Vagina (tissue), 2 donors: ENCODE results near the gene PHLPP1. TPM values are rescaled to one million over a fixed set of nuclear protein-coding genes. Genes with fewer than 3 reads are reported as not detected.
"Not testable (repeated sequence)": the region's sequence is repeated elsewhere in the genome, so short reads cannot be mapped to it uniquely, and the experiment has no call there.

ENCODE experiments used
- DNase-seq, 2 donors: peaks; one replicate each; pipeline ENCODE4 v3.0.0-alpha.2; 2017; ENCODE audit errors: extremely low spot score in 2 of 2
- H3K27ac ChIP-seq: fragments of 200-600 bp; sonication (generic); one replicate; pipeline ENCODE4 v1.5.1; 2019
- H3K27me3 ChIP-seq: fragments of 200-600 bp; sonication (generic); one replicate; pipeline ENCODE4 v1.5.1; 2019
- H3K36me3 ChIP-seq, 2 donors: fragments of 200-600 bp; sonication (generic); one replicate each; pipeline ENCODE4 v1.5.1; 2017 to 2019
- H3K4me1 ChIP-seq: fragments of 200-600 bp; sonication (generic); one replicate; pipeline ENCODE4 v1.5.1; 2019
- H3K4me3 ChIP-seq, 2 donors: fragments of 200-600 bp; sonication (generic); 1 replicate in 1 of 2; 2 replicates in 1 of 2; pipeline ENCODE4 v1.5.1; 2016 to 2019
- H3K9me3 ChIP-seq: fragments of 200-600 bp; sonication (generic); one replicate; pipeline ENCODE4 v1.5.1; 2019
- POLR2A ChIP-seq, 2 donors: fragments of 450-650 bp; IDR thresholded peaks; one replicate each; pipeline ENCODE4 v1.6.1; 2017; ENCODE audit warnings: antibody characterized with exemption in 2 of 2, mild to moderate bottlenecking in 2 of 2, moderate library complexity in 2 of 2
- POLR2AphosphoS5 ChIP-seq, 2 donors: sonication (generic); formaldehyde crosslinking; IDR thresholded peaks; one replicate each; pipeline ENCODE4 v1.9.0; 2017; ENCODE audit warnings: antibody characterized with exemption in 2 of 2, mild to moderate bottlenecking in 2 of 2, low read depth in 1 of 2; ENCODE audit not compliant: insufficient read depth in 1 of 2
- intact Hi-C: fragments of 100-400 bp; cut with DNase I; formaldehyde crosslinking; loops from one replicate; pipeline ENCODE4 v1.15.1; 2023
- total RNA-seq: library from RNA; depleted of rRNA; stranded (reverse); fragments of >200 nt; gene quantifications from one replicate; pipeline ENCODE4 v1.2.3, GENCODE V29; 2016
- TF ChIP-seq, protein P1 (sequence below), 3 experiments: fragments of 450-650 bp in 2 of 3; fragments of 200-600 bp in 1 of 3; sonication (generic) in 1 of 3; IDR thresholded peaks; one replicate each; pipeline ENCODE4 v1.5.1; 2017 to 2019; ENCODE audit warnings: antibody characterized with exemption in 3 of 3, mild to moderate bottlenecking in 2 of 3, moderate library complexity in 2 of 3

PHLPP1 gene
- total RNA-seq, 1 donor from 2014 or later: 20.6 TPM

DNA sequence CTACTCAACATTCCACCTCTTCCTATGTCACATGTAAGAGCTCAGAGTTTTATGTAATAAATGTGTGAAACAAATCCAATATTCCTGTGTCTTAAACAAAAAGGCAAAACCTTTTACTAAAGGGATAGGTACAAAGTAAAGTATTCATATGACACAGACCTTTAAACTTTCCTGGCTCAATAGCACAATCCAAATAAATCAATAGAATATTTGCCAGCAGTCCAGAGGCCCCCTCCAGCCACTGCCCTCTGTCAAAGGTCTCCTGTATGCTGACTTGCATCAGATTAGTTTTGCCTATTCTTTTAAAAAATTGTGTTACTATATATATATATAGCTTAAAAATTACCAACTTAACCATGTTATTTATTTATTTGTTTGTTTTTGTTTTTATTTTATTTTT lies 17.7 kb upstream of the PHLPP1 start:
- TF ChIP-seq, protein P1, sequence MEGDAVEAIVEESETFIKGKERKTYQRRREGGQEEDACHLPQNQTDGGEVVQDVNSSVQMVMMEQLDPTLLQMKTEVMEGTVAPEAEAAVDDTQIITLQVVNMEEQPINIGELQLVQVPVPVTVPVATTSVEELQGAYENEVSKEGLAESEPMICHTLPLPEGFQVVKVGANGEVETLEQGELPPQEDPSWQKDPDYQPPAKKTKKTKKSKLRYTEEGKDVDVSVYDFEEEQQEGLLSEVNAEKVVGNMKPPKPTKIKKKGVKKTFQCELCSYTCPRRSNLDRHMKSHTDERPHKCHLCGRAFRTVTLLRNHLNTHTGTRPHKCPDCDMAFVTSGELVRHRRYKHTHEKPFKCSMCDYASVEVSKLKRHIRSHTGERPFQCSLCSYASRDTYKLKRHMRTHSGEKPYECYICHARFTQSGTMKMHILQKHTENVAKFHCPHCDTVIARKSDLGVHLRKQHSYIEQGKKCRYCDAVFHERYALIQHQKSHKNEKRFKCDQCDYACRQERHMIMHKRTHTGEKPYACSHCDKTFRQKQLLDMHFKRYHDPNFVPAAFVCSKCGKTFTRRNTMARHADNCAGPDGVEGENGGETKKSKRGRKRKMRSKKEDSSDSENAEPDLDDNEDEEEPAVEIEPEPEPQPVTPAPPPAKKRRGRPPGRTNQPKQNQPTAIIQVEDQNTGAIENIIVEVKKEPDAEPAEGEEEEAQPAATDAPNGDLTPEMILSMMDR (IDR thresholded peaks at IDR 0.05): no peak
- no peak for TF ChIP-seq POLR2AphosphoS5 (IDR thresholded peaks at IDR 0.05; ENCODE audit: insufficient read depth in 1 of 2, low read depth in 1 of 2)
- TF ChIP-seq POLR2A (IDR thresholded peaks at IDR 0.05): no peak
- intact Hi-C loops: no loop called here
- no peaks in the 10 kb centered on the region for H3K4me1 ChIP-seq

DNA sequence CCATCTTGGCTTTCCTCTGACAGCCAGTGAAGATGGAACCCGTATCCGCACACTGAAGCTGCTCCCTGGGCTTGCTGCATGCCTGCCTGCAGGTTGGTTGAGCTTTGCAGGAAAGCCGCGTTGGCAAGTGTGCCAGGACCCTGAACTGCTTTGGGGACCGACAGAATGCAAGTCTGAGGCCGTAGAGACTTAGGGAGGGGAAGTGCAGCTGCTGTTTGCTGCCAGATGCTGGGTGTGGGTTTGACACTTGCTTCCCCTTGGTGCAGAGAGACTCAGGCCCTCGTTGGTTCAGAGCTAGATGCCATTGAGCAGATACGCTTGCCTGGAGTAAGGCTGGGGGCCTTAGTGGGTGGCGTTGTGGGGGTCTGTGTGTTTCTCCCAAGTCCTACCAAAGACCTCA lies 13.1 kb upstream of the PHLPP1 start:
- no peak for DNase-seq
- no peak overlapping the region for H3K27ac ChIP-seq
- no peaks in the 10 kb centered on the region for H3K9me3 ChIP-seq
- no peaks in the 10 kb centered on the region for H3K27me3 ChIP-seq
- no peak for TF ChIP-seq POLR2A (IDR thresholded peaks at IDR 0.05)
- TF ChIP-seq, protein P1 (IDR thresholded peaks at IDR 0.05): no peak
- TF ChIP-seq POLR2AphosphoS5 (IDR thresholded peaks at IDR 0.05; ENCODE audit: insufficient read depth in 1 of 2, low read depth in 1 of 2): no peak
- intact Hi-C loops: no loop called here
- H3K36me3 ChIP-seq: no peaks in the 10 kb centered on the region
- no peak overlapping the region for H3K4me3 ChIP-seq
- no peaks in the 10 kb centered on the region for H3K4me1 ChIP-seq

More for the DNA sequence above, 17.7 kb upstream of the PHLPP1 start:
- Histone ChIP-seq H3K27ac (no peak overlapping the region), H3K9me3 (no peaks in the 10 kb centered on the region), H3K27me3 (no peaks in the 10 kb centered on the region), H3K4me3 (no peak overlapping the region), H3K36me3 (no peaks in the 10 kb centered on the region)
- DNase-seq: no peak

DNA sequence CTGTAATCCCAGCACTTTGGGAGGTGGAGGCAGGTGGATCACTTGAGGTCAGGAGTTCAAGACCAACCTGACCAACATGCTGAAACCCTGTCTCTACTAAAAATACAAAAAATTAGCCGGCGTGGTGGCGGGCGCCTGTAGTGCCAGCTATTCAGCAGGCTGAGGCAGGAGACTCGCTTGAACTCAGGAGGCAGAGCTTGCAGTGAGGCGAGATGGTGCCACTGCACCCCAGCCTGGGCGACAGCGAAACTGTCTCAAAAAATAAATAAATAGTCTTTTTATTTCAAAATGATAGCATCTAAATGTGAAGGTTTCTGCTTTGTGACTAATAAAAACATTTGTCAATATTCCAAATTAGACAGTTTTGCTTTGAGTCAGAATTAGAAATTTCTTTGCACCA lies 8.5 kb upstream of the PHLPP1 start:
- DNase-seq, H3K27ac ChIP-seq, H3K9me3 ChIP-seq, H3K36me3 ChIP-seq, H3K27me3 ChIP-seq, intact Hi-C loops, H3K4me1 ChIP-seq, H3K4me3 ChIP-seq: not testable (repeated sequence)

DNA sequence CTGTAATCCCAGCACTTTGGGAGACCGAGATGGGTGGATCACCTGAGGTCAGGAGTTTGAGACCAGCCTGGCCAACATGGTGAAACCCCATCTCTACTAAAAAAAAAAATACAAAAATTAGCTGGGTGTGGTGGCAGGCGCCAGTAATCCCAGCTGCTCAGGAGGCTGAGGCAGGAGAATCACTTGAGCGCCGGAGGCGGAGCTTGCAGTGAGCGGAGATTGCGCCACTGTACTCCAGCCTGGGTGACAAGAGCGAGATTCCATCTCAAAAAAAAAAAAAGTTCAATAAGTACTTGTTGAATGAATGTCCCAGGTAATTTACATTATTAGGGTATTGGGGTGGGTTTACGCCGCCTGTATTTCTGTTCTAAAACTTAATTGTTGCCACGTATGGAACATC lies 5.4 kb upstream of the PHLPP1 start:
- H3K9me3 ChIP-seq, H3K4me3 ChIP-seq, H3K27me3 ChIP-seq, DNase-seq, H3K36me3 ChIP-seq, H3K27ac ChIP-seq, H3K4me1 ChIP-seq: not testable (repeated sequence)
- intact Hi-C loops: loop anchor here (10.0 kb wide), 1 partner anchor 125 kb away; no protein-coding TSS in a partner anchor

DNA sequence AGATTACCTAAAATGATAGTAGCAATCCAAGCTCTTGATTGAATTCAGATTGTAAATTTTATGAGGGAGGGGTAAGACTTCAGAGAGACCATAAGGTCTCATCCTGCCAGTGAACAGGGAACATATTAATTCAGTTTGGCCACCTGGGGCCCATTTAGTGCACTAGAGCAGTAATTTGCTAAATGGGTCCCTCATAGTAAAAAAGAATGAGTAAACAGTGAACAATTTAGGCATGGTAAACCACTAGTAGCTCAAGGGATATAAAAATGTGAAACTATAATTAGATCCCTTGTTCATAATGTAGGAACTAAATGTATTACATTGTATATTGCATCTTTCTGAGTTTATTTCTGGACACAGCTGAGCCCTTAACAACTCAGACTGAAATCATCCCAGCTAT lies 4.9 kb upstream of the PHLPP1 start:
- Histone ChIP-seq H3K4me3 (no peak overlapping the region), H3K27me3 (no peaks in the 10 kb centered on the region), H3K36me3 (no peaks in the 10 kb centered on the region), H3K27ac (no peak overlapping the region), H3K9me3 (no peaks in the 10 kb centered on the region), H3K4me1 (peaks cover 6% of the 10 kb centered on the region)
- TF ChIP-seq, protein P1 (IDR thresholded peaks at IDR 0.05): no peak
- TF ChIP-seq POLR2AphosphoS5 (IDR thresholded peaks at IDR 0.05; ENCODE audit: insufficient read depth in 1 of 2, low read depth in 1 of 2) (no peak), POLR2A (IDR thresholded peaks at IDR 0.05) (no peak)
- intact Hi-C loops: loop anchor here (10.0 kb wide), 1 partner anchor 126 kb away; no protein-coding TSS in a partner anchor
- no peak for DNase-seq

DNA sequence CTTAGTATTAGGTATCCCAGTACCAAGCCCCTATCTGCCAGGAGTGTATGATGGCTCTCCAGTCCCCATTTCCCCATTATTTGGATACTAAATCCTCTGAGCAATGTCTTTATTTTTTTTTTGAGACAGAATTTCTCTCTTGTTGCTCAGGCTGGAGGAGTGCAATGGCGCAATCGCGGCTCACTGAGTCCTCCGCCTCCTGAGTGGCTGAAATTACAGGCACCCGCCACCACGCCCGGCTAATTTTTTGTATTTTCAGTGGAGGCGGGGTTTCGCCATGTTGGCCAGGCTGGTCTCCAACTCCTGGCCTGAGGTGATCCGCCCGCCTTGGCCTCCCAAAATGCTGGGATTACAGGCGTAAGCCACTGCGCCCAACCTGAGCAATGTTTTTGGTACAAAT lies 3.6 kb upstream of the PHLPP1 start:
- Histone ChIP-seq H3K4me3 (no peak overlapping the region), H3K4me1 (peaks cover 6% of the 10 kb centered on the region), H3K27ac (no peak overlapping the region), H3K36me3 (no peaks in the 10 kb centered on the region), H3K9me3 (no peaks in the 10 kb centered on the region), H3K27me3 (no peaks in the 10 kb centered on the region)
- DNase-seq: no peak
- intact Hi-C loops: loop anchor here (10.0 kb wide), 1 partner anchor 127 kb away; no protein-coding TSS in a partner anchor
- TF ChIP-seq, protein P1 (IDR thresholded peaks at IDR 0.05): no peak
- TF ChIP-seq POLR2A (IDR thresholded peaks at IDR 0.05) (no peak), POLR2AphosphoS5 (IDR thresholded peaks at IDR 0.05; ENCODE audit: insufficient read depth in 1 of 2, low read depth in 1 of 2) (no peak)
